AG09309 (cell line): ENCODE measurements around the gene PRPF40B.
A peak's percentile ranks its signal among the peaks of the same experiment; 100 is the strongest.

ENCODE experiments used
- DNase-seq: peaks from one replicate; pipeline ENCODE4 v3.0.0-alpha.2; 2010; ENCODE audit warnings: low read depth
- H3K4me3 ChIP-seq: 2 replicates; pipeline ENCODE4 v1.5.1; 2011; ENCODE audit warnings: mild to moderate bottlenecking, low read depth, low read length, moderate library complexity; ENCODE audit not compliant: control insufficient read depth
- TF ChIP-seq, protein P1 (sequence below): IDR thresholded peaks from 2 replicates; pipeline ENCODE4 v1.5.1; 2011; ENCODE audit warnings: mild to moderate bottlenecking, low read depth, low read length, inconsistent platforms; ENCODE audit not compliant: insufficient read depth, control insufficient read depth; ENCODE audit errors: missing control alignments

The PRPF40B gene

GRCh38 chr12:49583366-49584094 lies 39.8 kb upstream of the PRPF40B start:
- TF ChIP-seq, protein P1, sequence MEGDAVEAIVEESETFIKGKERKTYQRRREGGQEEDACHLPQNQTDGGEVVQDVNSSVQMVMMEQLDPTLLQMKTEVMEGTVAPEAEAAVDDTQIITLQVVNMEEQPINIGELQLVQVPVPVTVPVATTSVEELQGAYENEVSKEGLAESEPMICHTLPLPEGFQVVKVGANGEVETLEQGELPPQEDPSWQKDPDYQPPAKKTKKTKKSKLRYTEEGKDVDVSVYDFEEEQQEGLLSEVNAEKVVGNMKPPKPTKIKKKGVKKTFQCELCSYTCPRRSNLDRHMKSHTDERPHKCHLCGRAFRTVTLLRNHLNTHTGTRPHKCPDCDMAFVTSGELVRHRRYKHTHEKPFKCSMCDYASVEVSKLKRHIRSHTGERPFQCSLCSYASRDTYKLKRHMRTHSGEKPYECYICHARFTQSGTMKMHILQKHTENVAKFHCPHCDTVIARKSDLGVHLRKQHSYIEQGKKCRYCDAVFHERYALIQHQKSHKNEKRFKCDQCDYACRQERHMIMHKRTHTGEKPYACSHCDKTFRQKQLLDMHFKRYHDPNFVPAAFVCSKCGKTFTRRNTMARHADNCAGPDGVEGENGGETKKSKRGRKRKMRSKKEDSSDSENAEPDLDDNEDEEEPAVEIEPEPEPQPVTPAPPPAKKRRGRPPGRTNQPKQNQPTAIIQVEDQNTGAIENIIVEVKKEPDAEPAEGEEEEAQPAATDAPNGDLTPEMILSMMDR: no peak
- peak; percentile 2 for DNase-seq
- no peak overlapping the region for H3K4me3 ChIP-seq

DNA sequence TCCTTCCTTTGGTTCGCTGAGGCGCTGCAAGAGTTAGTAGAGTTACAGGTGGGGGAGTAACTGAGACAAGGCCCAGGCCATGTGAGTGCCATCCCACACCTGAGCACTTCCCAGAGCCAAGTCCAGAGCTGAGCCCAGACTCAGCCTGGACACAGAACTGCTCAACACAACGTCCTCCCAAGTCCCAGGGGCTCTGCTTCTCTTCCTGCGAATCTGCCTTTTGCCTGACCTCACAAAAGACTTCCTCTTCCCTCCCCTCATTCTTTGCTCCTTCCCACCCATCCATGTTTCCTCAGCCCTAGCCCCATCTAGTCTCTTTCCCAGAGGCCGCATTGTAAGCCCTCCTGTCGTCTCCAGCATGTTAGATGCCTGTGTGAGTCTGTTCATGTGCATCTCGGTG lies 38.8 kb upstream of the PRPF40B start:
- no peak overlapping the region for H3K4me3 ChIP-seq
- TF ChIP-seq, protein P1: no peak
- DNase-seq: no peak

GRCh38 chr12:49585477-49586459 lies 37.6 kb upstream of the PRPF40B start:
- TF ChIP-seq, protein P1: no peak
- no peak for DNase-seq
- no peak overlapping the region for H3K4me3 ChIP-seq

DNA sequence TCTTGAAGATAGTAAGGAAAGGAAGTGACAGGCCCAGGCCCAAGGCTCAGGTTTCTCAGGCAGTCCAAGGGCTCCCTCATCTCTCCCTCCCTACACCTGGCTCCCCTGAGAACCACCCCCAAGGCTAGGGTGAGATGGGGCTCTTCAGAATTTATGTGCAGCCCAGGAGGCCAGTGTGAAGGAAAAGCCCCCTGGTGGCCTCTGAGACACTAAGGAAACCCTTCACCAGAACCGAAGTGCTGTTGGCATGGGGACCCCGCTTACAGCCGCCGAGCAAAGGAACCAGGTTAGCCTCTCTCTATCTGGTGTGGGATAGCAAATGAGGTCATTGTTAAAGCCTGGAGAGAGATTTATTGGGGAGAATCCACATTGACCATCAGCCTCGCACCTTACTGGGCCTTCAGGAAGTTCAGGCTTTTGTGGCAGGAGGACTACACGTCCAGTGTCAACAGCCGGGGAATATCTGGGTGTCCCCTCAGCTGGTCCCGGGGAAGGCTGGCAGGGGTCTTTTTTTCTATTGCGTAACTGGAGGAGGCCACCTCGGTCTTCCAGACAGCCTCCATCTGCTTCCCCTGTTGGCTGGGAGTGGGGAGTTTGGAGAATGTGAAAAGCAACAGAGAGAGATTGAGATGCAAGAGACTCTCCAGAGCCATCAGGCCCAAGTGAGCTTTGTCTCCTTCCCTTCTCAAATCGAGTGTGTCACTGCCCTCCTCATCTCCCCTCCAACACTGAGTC lies 36.0 kb upstream of the PRPF40B start:
- TF ChIP-seq, protein P1: no peak
- no peak for DNase-seq
- no peak overlapping the region for H3K4me3 ChIP-seq

DNA sequence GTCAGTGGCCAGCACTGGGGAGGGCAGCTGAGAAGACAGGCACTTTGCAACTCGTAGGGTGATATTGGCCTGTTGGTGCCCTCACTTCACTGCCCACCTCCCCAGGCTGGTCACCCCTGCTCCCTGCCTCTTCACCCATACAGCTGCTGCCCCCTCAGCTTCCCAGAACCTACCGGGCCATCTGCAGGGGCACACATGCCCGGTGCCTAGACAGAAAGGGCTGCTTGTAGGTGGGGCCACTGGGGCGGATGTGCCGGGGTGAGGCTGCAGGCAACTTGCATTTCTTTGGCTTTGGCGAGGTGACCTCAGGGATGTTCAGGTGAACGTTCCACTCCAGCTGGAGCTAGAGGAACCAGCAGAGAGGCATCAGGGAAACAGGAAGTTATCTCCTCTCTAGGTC lies 35.1 kb upstream of the PRPF40B start:
- no peak for DNase-seq
- TF ChIP-seq, protein P1: no peak
- no peak overlapping the region for H3K4me3 ChIP-seq
